Measurements from ENCODE around the gene C2CD4D.
"Not testable (repeated sequence)": the region's sequence is repeated elsewhere in the genome, so short reads cannot be mapped to it uniquely, and the experiment has no call there.

The C2CD4D gene

GRCh38 chr1:151858030-151858746, 18.6 kb upstream of the C2CD4D start:
- no peak for DNase-seq

- no peak for DNase-seq
Measured at GRCh38 chr1:151855933-151856332, 16.3 kb upstream of the C2CD4D start.

- not testable (repeated sequence) for DNase-seq
Measured at GRCh38 chr1:151855516-151855915, 15.9 kb upstream of the C2CD4D start.

- no peak for DNase-seq
Measured at GRCh38 chr1:151854658-151855057, 15.0 kb upstream of the C2CD4D start.

DNA sequence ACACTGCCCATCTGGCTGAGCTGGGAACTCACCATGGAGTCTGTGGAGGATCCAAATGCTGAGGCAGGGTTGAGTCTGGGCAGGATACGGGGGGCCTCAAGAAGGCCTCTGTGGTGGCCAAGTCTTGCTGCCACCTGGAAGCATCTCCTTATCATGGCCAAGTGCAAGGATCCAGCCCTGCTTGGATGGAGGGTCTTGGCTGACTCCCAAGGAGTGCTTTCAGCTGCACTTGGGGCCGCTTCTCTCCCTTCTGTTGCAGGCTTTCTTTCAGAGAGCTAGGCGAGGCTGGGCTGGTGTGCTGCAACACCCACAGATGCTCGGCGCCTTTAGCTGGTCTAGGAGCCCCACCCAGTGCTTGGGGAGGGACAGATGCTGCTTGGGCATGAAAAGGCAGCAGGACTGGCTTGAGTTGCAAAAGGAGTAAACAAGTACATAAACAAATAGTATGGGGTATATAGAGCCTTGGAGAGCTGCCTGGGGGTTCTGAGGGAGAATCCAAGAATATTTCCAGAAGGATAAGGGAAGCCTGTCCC, 13.9 kb upstream of the C2CD4D start, which contains the start of gene THEM5:
Gene THEM5, minus strand, starts transcription at position 302 of the 533 bp plus-strand sequence. Its CDS starts 147 bp downstream, at position 155.
- no peak for DNase-seq

- no peak for DNase-seq
Measured at GRCh38 chr1:151852733-151853132, 13.1 kb upstream of the C2CD4D start.

DNA sequence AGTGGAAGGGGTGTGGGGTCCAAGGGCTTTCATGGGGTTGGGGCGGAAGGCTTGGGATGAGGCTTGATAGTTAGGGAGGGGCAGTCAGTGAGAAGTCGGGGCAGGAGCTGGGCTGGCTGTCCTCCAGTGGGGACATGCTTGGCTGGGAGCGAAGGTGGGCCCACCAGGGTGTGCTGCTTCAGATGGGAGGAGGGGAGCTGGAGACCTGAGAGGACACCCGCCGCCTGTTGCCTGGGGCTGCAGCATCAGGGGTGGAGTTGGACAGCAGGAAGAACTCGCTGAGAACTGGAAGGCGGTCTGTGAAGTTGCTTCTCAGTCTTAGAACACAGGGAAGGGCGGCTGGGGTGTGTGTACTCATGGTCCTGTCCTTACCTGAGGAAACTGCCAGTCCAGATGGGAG, 12.3 kb upstream of the C2CD4D start:
- no peak for DNase-seq

GRCh38 chr1:151849871-151850270, 10.3 kb upstream of the C2CD4D start:
- no peak for DNase-seq

- DNase-seq: no peak
Measured at GRCh38 chr1:151849126-151849525, 9.5 kb upstream of the C2CD4D start.

DNA sequence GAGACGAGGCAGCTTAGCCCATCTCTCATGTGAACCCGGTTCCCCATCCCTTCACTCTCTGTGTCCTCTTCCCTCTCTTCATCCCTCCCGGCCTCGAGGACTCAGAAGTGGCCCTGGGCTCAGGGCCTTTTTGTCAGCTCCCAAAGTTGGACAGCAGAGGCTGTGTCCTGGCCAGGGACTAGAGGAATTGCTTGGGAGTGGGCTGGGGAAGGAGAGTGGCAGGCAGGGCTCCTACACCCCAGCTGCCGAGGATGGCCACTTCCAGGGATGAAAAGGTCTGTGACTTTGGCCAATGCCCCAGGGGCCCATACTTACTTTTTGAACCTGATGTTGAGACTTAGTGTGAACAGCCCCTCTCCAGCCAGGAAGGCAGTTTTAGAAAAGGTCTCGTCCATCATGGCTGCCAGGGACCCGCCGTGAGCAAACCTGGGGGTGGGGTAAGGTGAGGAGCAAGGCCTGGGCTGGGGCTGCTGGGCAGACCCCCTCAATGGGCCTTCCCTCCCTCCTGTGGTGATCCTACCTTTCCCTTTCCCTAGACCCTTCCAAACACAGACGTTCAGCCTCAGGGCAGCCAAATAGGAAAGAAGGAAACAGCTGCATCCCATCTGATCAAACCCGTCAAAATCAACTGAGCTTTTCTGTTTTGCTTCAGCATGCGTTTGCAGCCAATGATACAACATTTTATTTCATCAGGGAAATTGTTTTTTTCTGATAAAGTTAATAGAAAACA, 8.4 kb upstream of the C2CD4D start:
- DNase-seq: no peak

GRCh38 chr1:151846686-151847237, 7.1 kb upstream of the C2CD4D start:
- DNase-seq: no peak

- no peak for DNase-seq
Measured at GRCh38 chr1:151846062-151846568, 6.5 kb upstream of the C2CD4D start.

DNA sequence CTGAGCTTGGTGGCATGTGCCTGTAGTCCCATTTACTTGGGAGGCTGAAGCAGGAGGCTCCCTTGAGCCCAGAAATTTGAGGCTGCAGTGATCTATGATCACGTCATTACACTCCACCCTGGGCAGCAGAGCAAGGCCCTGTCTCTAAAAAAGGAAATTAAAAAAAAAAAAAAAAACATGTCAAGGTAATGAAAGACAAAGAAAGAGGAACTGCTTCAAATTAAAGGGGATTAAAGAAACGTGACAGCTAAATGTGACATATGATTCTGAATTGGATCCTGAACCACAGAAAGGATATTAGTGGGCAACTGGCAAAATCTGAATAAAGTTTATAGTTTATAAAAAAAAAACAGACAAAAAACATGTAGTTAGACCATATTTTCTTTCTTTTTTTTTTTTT, 3.8 kb upstream of the C2CD4D start:
- DNase-seq: no peak

GRCh38 chr1:151841141-151841540, 1.5 kb upstream of the C2CD4D start:
- DNase-seq: no peak

- DNase-seq: no peak
Measured at GRCh38 chr1:151840421-151840820, 801 bp upstream of the C2CD4D start.

DNA sequence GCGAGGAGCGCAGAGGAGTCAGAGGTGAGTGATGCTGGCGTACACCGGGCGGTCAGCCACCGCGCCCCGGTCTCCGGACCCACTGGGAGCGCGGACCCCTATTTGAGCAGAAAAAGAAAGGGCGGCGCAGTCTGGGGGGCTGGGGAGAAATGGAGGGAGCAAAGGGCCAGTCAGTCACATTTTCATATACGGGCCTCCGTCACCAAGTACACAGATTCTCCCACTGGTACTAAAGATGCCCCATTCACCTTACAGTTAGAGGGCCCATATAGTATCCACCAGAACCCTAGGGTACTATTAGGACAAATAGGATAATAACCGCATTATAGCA, 573 bp downstream of the C2CD4D start:
- no peak for DNase-seq

- DNase-seq: no peak
Measured at GRCh38 chr1:151838222-151839081, 1.2 kb downstream of the C2CD4D start.

DNA sequence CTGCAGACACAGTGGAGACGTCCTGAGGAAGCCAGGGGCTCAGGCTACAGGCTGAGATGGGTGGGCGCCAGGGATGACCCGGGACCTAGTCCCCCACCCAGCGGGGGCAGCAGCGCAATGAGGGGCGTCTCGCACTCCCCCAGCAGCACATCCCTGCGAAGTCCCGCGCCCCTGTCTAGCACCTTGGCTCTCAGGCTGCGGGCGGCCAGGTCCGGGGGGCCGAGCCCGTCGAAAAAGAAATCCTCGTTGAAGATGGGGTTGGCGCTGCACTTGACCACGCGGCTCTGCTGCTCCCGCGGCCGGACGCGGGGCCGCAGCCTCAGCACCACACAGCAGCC, 1.8 kb downstream of the C2CD4D start:
- no peak for DNase-seq

- no peak for DNase-seq
Measured at GRCh38 chr1:151837197-151837596, 2.4 kb downstream of the C2CD4D start.

DNA sequence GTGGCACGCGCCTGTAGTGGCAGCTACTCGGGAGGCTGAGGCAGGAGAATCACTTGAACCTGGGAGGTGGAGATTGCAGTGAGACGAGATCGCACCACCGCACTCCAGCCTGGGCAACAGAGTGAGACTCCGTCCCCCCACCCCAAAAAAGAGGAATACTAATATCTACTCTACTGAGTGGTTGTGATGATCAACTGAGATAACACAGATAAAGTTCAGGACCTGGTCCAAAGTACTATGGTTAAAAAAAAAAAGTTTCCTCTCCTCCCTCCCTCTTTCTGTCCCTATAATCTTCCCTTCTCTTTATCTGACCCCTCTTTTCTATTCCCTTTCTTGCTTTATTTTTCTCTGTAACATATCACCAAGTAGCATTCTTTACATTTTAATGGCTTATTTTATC, 4.0 kb downstream of the C2CD4D start:
- no peak for DNase-seq

DNA sequence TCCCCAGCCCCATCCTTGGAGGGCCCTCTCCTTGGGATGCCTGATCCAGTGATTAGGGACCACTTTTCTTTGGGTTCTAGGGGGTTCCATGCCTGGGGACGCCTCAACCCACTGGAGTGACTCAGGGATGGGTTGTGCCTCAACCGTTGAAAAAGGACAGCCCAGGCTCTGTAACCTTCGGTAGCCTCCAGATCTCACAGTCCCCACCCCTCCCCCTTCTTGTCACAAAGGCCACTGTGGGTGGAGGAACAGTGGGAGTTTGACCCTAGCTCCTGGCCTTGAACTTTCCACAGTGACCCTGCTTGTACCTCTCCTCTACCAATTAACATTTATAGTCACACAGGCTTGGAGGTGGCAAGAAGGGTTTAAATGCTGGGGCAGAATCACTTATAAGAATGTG, 5.4 kb downstream of the C2CD4D start:
- DNase-seq: no peak

GRCh38 chr1:151833172-151833900, 6.3 kb downstream of the C2CD4D start:
- no peak for DNase-seq
